ENCODE data around the gene NRTN.

NRTN gene

GRCh38 chr19:5804516-5805461 is at the start of gene NRTN:
TSS of gene NRTN (plus strand) at chr19:5805067. CDS start at chr19:5824166, 19,099 bp downstream.
- no peak for DNase-seq

GRCh38 chr19:5762608-5763217 is 42.2 kb upstream of the NRTN start:
- no peak for DNase-seq

- DNase-seq, result no peak
Observed at GRCh38 chr19:5765220-5765619, 39.6 kb upstream of the NRTN start.

- DNase-seq, result no peak
Observed at GRCh38 chr19:5767949-5768348, 36.9 kb upstream of the NRTN start.

GRCh38 chr19:5772416-5772815 is 32.5 kb upstream of the NRTN start:
- DNase-seq, result no peak

- no peak for DNase-seq
Observed at GRCh38 chr19:5773276-5773675, 31.6 kb upstream of the NRTN start.

GRCh38 chr19:5774921-5775320 is 29.9 kb upstream of the NRTN start:
- DNase-seq, result peak in 1 of 56 donors; percentile 16

GRCh38 chr19:5775668-5776309 is 29.1 kb upstream of the NRTN start:
- no peak for DNase-seq

GRCh38 chr19:5778402-5778801 is 26.5 kb upstream of the NRTN start:
- DNase-seq, result no peak

GRCh38 chr19:5780916-5781315 is 24.0 kb upstream of the NRTN start:
- peak in 4 of 56 donors; percentile 2 to 26 (median 18) for DNase-seq

GRCh38 chr19:5782322-5782721 is 22.5 kb upstream of the NRTN start:
- no peak for DNase-seq

- no peak for DNase-seq
Observed at GRCh38 chr19:5782945-5783919, 21.6 kb upstream of the NRTN start.

GRCh38 chr19:5784581-5785147 is 20.2 kb upstream of the NRTN start, which contains the start of gene PRR22:
TSS of gene PRR22 (minus strand) at chr19:5784746. CDS start at chr19:5784660, 86 bp downstream.
- DNase-seq, result no peak

- DNase-seq, result no peak
Observed at GRCh38 chr19:5785423-5785822, 19.4 kb upstream of the NRTN start.

- DNase-seq, result no peak
Observed at GRCh38 chr19:5786593-5787408, 18.1 kb upstream of the NRTN start.

GRCh38 chr19:5787409-5788182 is 17.3 kb upstream of the NRTN start:
- DNase-seq, result no peak

GRCh38 chr19:5788422-5788821 is 16.4 kb upstream of the NRTN start:
- no peak for DNase-seq

GRCh38 chr19:5789351-5789761 is 15.5 kb upstream of the NRTN start:
- no peak for DNase-seq
